IMR-90 (cell line): ENCODE results near the gene ARHGAP10. TPM values are rescaled to one million over a fixed set of nuclear protein-coding genes. Genes with fewer than 3 reads are reported as not detected.

Experiments
- ATAC-seq: fragments of 200-7000 bp; cut with Tn5 transposase; 2 replicates; pipeline ENCODE4 v1.9.1; 2020; ENCODE audit warnings: low read depth, mild to moderate bottlenecking, moderate library complexity
- BruUV-seq: library from RNA; stranded (reverse); fragments of 400-500 nt; replicated peaks from 2 replicates; lab custom pipeline; 2021; lab: Mats Ljungman, UMichigan
- CTCF ChIA-PET: fragments of 300-600 bp; formaldehyde crosslinking; extraction: SDS; loops from one replicate; lab custom pipeline; 2021; ENCODE audit warnings: antibody characterized with exemption; lab: Yijun Ruan, JAX
- POLR2A ChIA-PET: fragments of 300-600 bp; sonication (Branson Sonifier 250); formaldehyde crosslinking; loops from one replicate; lab custom pipeline; 2022; ENCODE audit warnings: antibody characterized with exemption; ENCODE audit not compliant: unreplicated experiment; lab: Charles Lee
- DNase-seq: peaks from one replicate; pipeline ENCODE4 v3.0.0; 2013
- H2AFZ ChIP-seq: replicated peaks from 2 replicates; pipeline ENCODE3; 2013; ENCODE audit warnings: low read length, mild to moderate bottlenecking; ENCODE audit not compliant: poor library complexity
- H2AK5ac ChIP-seq: 2 replicates; pipeline ENCODE4 v1.6.1; 2013; ENCODE audit warnings: low read depth, low read length, inconsistent platforms
- H2AK9ac ChIP-seq: replicated peaks from 2 replicates; pipeline ENCODE3; 2013; ENCODE audit warnings: mild to moderate bottlenecking, low read depth, low read length, moderate library complexity; ENCODE audit not compliant: poor library complexity
- H2BK120ac ChIP-seq: 2 replicates; pipeline ENCODE4 v1.6.1; 2013; ENCODE audit warnings: low read depth, low read length, inconsistent platforms
- H2BK15ac ChIP-seq: 3 replicates; pipeline ENCODE4 v1.6.1; 2013; ENCODE audit warnings: low read depth, low read length, inconsistent platforms
- H2BK20ac ChIP-seq: 2 replicates; pipeline ENCODE4 v1.6.1; 2013; ENCODE audit warnings: low read depth, mild to moderate bottlenecking, inconsistent platforms, low read length, moderate library complexity
- H2BK5ac ChIP-seq: 2 replicates; pipeline ENCODE4 v1.6.1; 2013; ENCODE audit warnings: mild to moderate bottlenecking, low read depth, low read length, inconsistent platforms; ENCODE audit not compliant: poor library complexity, severe bottlenecking
- H3K14ac ChIP-seq: replicated peaks from 2 replicates; pipeline ENCODE4 v1.6.1; 2013; ENCODE audit warnings: low read depth, low read length, inconsistent platforms
- H3K18ac ChIP-seq: 2 replicates; pipeline ENCODE4 v1.6.1; 2013; ENCODE audit warnings: low read depth, low read length, control low read depth
- H3K23ac ChIP-seq: 2 replicates; pipeline ENCODE4 v1.6.1; 2013; ENCODE audit warnings: low read depth, low read length, inconsistent platforms
- H3K27ac ChIP-seq: 2 replicates; pipeline ENCODE4 v1.5.1; 2013; ENCODE audit warnings: mild to moderate bottlenecking, control low read depth, low read length; ENCODE audit not compliant: insufficient read depth
- H3K27me3 ChIP-seq: 2 replicates; pipeline ENCODE4 v1.6.1; 2013; ENCODE audit warnings: low read length; ENCODE audit not compliant: control insufficient read depth, insufficient read depth
- H3K36me3 ChIP-seq: 2 replicates; pipeline ENCODE4 v1.6.1; 2013; ENCODE audit warnings: low read length, mixed read lengths; ENCODE audit not compliant: control insufficient read depth, insufficient read depth
- H3K4ac ChIP-seq: 2 replicates; pipeline ENCODE4 v1.6.1; 2013; ENCODE audit warnings: low read depth, low read length, inconsistent platforms
- H3K4me1 ChIP-seq: 2 replicates; pipeline ENCODE4 v1.6.1; 2013; ENCODE audit warnings: low read length, mixed read lengths; ENCODE audit not compliant: control insufficient read depth, insufficient read depth
- H3K4me2 ChIP-seq: 2 replicates; pipeline ENCODE4 v1.6.1; 2013; ENCODE audit warnings: low read depth, mild to moderate bottlenecking, control low read depth, low read length, moderate library complexity
- H3K4me3 ChIP-seq: 2 replicates; pipeline ENCODE4 v1.5.1; 2013; ENCODE audit warnings: low read depth, mild to moderate bottlenecking, control low read depth, low read length, moderate library complexity; ENCODE audit not compliant: insufficient read depth
- H3K56ac ChIP-seq: 2 replicates; pipeline ENCODE4 v1.6.1; 2013; ENCODE audit warnings: low read length, inconsistent platforms; ENCODE audit not compliant: insufficient read depth; ENCODE audit errors: extremely low read depth
- H3K79me1 ChIP-seq, 2 experiments: 2 replicates each; pipeline ENCODE4 v1.6.1; 2013; ENCODE audit warnings: low read length in 2 of 2, inconsistent platforms in 1 of 2, low read depth in 1 of 2
- H3K9ac ChIP-seq: 2 replicates; pipeline ENCODE4 v1.6.1; 2013; ENCODE audit warnings: low read depth, low read length, control low read depth
- H3K9me1 ChIP-seq: 2 replicates; pipeline ENCODE4 v1.6.1; 2013; ENCODE audit warnings: low read length, inconsistent platforms; ENCODE audit not compliant: insufficient read depth
- H3K9me3 ChIP-seq: 2 replicates; pipeline ENCODE4 v1.6.1; 2013; ENCODE audit warnings: low read length; ENCODE audit not compliant: control insufficient read depth, insufficient read depth
- H4K20me1 ChIP-seq: 2 replicates; pipeline ENCODE4 v1.6.1; 2013; ENCODE audit warnings: low read length, inconsistent platforms; ENCODE audit not compliant: insufficient read depth
- H4K5ac ChIP-seq: 2 replicates; pipeline ENCODE4 v1.6.1; 2013; ENCODE audit warnings: mild to moderate bottlenecking, low read depth, low read length, control low read depth
- H4K8ac ChIP-seq, 2 experiments: 2 replicates each; pipeline ENCODE4 v1.6.1; 2013; ENCODE audit warnings: low read depth in 2 of 2, low read length in 2 of 2, control low read depth in 1 of 2, inconsistent platforms in 1 of 2
- H4K91ac ChIP-seq: 2 replicates; pipeline ENCODE4 v1.6.1; 2013; ENCODE audit warnings: low read depth, low read length, inconsistent platforms; ENCODE audit not compliant: insufficient read depth
- CEBPB ChIP-seq: IDR thresholded peaks from 2 replicates; pipeline ENCODE4 v1.6.1; 2012; ENCODE audit warnings: low read depth, low read length, improper control_type of control experiment
- RFX5 ChIP-seq: IDR thresholded peaks from 2 replicates; pipeline ENCODE4 v1.8.0; 2012; ENCODE audit warnings: low read depth, mild to moderate bottlenecking, low read length, moderate library complexity
- WGBS, 2 experiments: methylation state at CpG; one replicate each; pipeline versions ENCODE4 v1.1.5 to v1.1.7; 2013; ENCODE audit warnings: missing lambda C conversion rate in 2 of 2; ENCODE audit not compliant: insufficient read length in 1 of 2; ENCODE audit errors: extremely low coverage in 2 of 2; 5-methylcytosine and 5-hydroxymethylcytosine counted together
- dilution Hi-C: fragments of 300-500 bp; cut with HindIII; formaldehyde crosslinking; loops from one replicate; pipeline ENCODE4 v1.14.3; 2018; ENCODE audit warnings: low sequenced_read_pairs; ENCODE audit not compliant: unreplicated experiment
- in situ Hi-C: fragments of 300-500 bp; cut with MboI; formaldehyde crosslinking; loops from 3 replicates; pipeline ENCODE4 v1.14.3; 2019; ENCODE audit warnings: low sequenced_read_pairs, inconsistent platforms, mixed read lengths
- intact Hi-C: fragments of 100-400 bp; cut with micrococcal nuclease; formaldehyde crosslinking; loops from 2 replicates; pipeline ENCODE4 v1.10.0; 2022
- polyA plus RNA-seq, 3 experiments: library from polyadenylated mRNA; depleted of rRNA; stranded (reverse); fragments of >200 nt; gene quantifications; 2 replicates each; pipeline ENCODE4 v1.2.3, GENCODE V29; 2012; ENCODE audit warnings: low replicate concordance in 1 of 3
- total RNA-seq: library from RNA; depleted of rRNA; stranded (reverse); fragments of >200 nt; gene quantifications from 2 replicates; pipeline ENCODE4 v1.2.3, GENCODE V29; 2012

Gene ARHGAP10
- total and polyA plus RNA-seq, 2 of the 4 experiments (the other 2 are of a cell fraction): 27.1 to 29.4 TPM

DNA sequence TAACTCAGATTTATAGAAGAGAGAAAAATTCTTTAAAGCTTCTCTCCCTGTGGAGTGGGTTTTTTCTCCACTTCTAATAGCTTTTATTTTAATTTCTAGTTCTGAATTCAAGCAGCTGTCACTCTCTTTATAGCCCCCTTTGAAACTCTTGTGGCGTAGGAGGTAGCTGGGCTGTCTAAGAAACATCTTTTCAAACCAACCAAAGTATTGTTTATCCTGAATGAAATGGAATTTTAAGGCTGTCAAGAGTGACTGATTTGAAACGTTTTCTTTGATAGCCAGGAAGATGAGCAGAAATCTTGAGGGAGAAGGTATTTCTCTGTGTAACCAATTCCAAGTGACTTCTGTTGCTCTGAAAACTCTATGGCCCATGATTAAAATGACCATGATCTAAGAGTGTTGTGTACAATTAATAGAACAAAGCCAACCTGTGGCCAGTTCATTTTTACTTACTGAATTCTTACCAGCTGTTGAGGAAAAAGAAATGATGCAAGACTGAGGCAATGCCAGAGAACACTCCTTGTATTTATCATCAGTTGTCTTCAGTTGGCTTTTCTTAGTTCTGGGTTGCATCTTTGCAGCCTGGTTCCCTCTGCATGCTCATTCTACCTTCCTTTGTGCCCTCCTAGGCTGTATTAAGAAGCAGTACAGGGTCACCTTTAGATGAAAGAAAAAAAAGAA lies 298.4 kb downstream of the ARHGAP10 start:
- Histone ChIP-seq H3K4me3 (no peak overlapping the region), H2BK15ac (no peak overlapping the region), H3K27me3 (no peaks in the 10 kb centered on the region), H2AK9ac (no peak overlapping the region), H3K14ac (peak overlapping the region; percentile 44; the same call in 1 of the 2 replicates), H3K4ac (no peak overlapping the region; the same call in none of the 2 replicates), H3K27ac (peak overlapping the region; percentile 60; the same call in 1 of the 2 replicates), H4K8ac (peak overlapping the region in 1 of 2 experiments; percentile 37; a peak in 2 of 4 replicates), H3K56ac (no peak overlapping the region), H3K23ac (no peak overlapping the region; the same call in 1 of the 2 replicates), H3K9me1 (peaks cover 6% of the 10 kb centered on the region), H3K9me3 (no peaks in the 10 kb centered on the region), H4K20me1 (peaks cover 5% of the 10 kb centered on the region; the same call in 1 of the 2 replicates), H2AK5ac (no peak overlapping the region), H2BK20ac (peak overlapping the region; percentile 61), H4K91ac (peak overlapping the region; percentile 23; the same call in 1 of the 2 replicates), H3K79me1 (peaks cover 21 to 27% of the 10 kb centered on the region in 2 experiments), H3K36me3 (no peaks in the 10 kb centered on the region; the same call in 1 of the 2 replicates), H2AFZ (no peak overlapping the region), H3K4me2 (no peak overlapping the region), H3K18ac (no peak overlapping the region), H2BK5ac (peak overlapping the region; percentile 11), H3K4me1 (0 out of 2 replicates have a peak, but pooled peaks cover 3% of the 10 kb centered on the region), H4K5ac (no peak overlapping the region), H3K9ac (no peak overlapping the region), H2BK120ac (peak overlapping the region; percentile 68; the same call in 1 of the 2 replicates)
- BruUV-seq: no TSS peak
- no CpG with 5 or more reads among the region's 2 CpGs for WGBS, 2 experiments
- dilution Hi-C loops (no loop called here), intact Hi-C loops (no loop called here), in situ Hi-C loops (loop anchor here (25.0 kb wide), 1 partner anchor 107 kb away; no protein-coding TSS in a partner anchor)
- TF ChIP-seq RFX5 (no peak), CEBPB (peak; percentile 93)
- ATAC-seq (peak; percentile 8; the same call in 1 of the 2 replicates), DNase-seq (peak; percentile 75)
- CTCF ChIA-PET: interaction anchor here (0.6 kb wide), 1 partner anchor 1773 kb away, joined by 3 read pairs; no protein-coding TSS in a partner anchor
- POLR2A ChIA-PET: interaction anchor here (0.6 kb wide), 1 partner anchor 37 kb away, joined by 4 read pairs; no protein-coding TSS in a partner anchor
